Muscle of back (tissue), 11 donors: ENCODE data around the gene CHSY1. TPM values are rescaled to one million over a fixed set of nuclear protein-coding genes. Genes with fewer than 3 reads are reported as not detected.

Experiments used
- DNase-seq, 3 donors: peaks; one replicate each; pipeline versions ENCODE4 v3.0.0 to v3.0.0-alpha.2; 2013
- polyA plus RNA-seq, 10 donors: library from polyadenylated mRNA; unstranded; fragments of 120-200 nt; gene quantifications; one replicate each; pipeline ENCODE4 v1.2.1, GENCODE V29; 2013; ENCODE audit not compliant: insufficient read length in 10 of 10

CHSY1 gene
- polyA plus RNA-seq, 10 donors = 31.2 to 48.4 (median 37.8) TPM

GRCh38 chr15:101157721-101158120 lies 94.1 kb downstream of the CHSY1 start:
- DNase-seq = no peak

- DNase-seq = peak; percentile 60 to 83 (median 62)
Observed at GRCh38 chr15:101156509-101157159, 95.2 kb downstream of the CHSY1 start.

DNA sequence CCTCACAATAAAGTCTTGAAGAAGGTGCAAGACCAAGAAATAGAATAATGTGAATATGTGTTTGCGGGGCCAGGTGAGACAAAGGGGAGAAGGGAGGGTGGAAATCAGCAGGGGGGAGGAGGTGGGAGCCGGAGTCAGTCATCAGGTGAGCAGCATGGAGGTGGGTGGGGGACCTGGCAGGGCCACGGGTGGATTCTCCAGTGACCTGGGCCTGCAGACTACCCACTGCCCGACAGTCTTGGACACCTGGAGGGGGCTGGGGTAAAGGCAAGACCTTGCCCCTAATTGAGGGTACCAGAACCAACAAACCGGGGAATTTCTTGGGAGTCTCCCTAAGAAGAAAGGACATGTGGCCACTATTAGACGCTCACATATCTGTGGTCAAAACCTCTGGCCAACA lies 95.8 kb downstream of the CHSY1 start:
- DNase-seq = no peak

DNA sequence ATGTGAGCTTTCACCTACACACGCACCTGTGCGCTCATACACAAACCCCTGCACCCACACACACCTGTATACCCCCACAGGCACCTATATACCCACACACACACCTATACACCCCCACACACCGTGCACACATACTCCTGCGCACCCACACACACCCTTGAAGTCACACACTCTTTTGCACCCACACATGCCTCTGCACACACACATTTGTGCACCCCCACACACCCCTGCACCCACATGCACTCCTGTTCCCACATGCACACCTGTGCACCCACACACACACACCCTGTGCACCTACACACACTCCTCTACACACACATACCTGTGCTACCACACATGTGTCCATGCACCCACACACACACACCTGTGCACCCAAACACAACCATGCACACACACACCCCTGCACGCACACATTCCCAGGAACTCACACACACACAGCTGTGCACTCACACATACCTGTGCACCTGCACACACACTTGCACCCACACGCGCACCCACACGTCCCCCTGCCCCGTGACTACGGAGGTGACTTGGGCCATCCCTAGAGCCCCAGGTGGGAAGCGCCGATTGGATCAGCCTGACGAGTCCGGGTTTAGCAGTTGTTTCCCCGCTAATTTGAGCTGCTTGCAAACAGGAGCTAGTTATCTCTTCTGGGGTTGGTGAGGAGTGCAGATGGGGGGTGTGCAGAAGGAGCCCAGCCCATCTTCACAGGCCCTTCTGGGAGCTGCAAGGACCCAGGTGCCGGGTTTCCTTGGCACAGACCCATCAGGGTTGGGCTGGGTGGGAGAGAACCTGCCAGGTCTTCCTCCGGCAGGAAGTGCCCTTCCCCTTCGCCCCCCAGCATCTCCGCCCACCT lies 97.8 kb downstream of the CHSY1 start:
- DNase-seq = no peak

DNA sequence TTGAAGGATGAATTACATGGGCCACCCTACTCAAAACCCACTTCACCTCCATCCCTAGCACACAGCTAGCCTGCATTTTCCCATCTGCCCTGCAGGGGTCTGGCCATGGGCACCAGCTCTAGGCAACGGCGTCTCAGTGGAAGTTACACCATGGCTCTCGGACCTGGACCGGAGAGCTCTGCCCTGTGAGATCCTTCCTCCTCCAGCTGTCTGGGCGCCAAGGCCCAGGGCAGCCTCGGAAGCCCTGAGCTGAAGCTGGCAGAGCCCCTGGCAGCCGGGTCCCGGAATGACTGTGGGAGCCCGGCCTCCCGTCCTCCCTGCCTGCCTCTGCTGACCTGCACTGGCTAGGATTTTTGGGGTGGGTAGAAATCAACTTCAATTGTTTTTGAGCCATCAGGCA lies 98.9 kb downstream of the CHSY1 start:
- DNase-seq = no peak

GRCh38 chr15:101151288-101151687 lies 100.6 kb downstream of the CHSY1 start:
- DNase-seq = no peak

GRCh38 chr15:101150723-101151040 lies 101.2 kb downstream of the CHSY1 start:
- no peak for DNase-seq

- no peak for DNase-seq
Observed at GRCh38 chr15:101149864-101150722, 101.8 kb downstream of the CHSY1 start.

GRCh38 chr15:101148881-101149664 lies 102.8 kb downstream of the CHSY1 start:
- no peak for DNase-seq

- no peak for DNase-seq
Observed at GRCh38 chr15:101148166-101148880, 103.5 kb downstream of the CHSY1 start.

DNA sequence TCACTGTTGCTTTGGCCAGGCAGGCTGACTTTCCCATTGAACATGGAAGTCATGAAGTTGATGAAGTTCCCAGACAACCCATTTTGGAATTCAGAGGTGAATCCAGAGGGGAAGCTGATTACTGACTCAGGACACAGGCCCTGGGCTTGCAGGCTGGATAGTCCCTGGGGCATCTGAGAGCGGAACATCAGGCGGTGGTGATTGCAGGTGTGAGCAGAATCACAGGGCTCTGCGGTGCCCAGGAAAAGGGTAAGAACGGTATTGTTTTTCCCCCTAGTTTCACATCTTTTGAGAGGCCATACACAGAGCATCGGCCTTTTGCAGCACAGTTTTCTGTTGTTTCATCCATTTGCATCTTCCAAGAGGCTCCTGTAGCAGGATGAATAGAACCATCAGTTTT lies 104.7 kb downstream of the CHSY1 start:
- DNase-seq = no peak

DNA sequence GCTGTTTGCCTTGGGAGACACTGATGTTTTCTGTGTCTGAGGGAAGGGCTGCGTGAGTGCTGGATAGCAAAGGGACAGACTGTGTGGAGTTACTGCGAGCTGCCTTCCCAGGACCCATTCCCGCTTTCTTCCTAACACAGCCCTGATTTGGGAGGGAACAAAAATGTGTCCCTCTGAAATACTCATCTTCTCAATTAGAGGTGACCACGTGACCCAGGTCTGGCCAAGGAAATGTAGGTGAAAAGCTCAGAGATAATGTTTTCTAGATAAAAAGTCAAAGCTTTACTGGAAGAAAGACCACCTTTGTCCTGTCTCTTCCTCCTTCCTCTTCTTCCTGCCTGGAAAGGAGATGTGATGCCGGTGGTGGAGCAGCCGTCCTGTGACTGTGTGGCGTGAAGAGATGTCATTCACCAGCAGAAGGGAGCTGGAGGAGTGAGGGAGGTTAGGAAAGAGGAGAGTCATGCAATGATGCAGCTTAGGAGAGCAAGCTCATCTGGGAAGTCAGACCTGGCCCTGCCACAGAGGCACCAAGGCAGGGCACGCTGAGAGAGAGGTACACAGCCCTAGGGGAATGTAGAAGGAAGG lies 105.6 kb downstream of the CHSY1 start:
- DNase-seq = no peak

DNA sequence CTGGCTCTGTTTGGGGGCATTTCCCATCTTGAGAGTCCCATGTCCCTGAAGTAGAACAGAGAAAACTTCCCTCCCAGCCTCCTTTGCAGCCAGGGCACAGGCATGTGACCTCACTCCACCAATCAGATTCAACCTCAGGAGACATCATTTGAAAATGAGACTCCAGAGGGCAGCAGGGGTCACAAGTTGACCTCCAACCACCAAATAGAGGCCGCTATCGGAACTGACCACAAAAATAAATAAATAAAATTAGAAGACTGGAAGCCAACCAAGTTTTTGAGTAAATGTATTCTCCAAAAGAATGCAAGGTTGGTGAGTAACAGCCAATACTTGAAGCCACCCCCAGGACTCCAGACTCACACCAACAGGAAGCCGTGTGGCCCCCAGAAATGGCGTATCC lies 106.5 kb downstream of the CHSY1 start:
- DNase-seq = no peak

- no peak for DNase-seq
Observed at GRCh38 chr15:101143321-101143720, 108.5 kb downstream of the CHSY1 start.

- DNase-seq = no peak
Observed at GRCh38 chr15:101142711-101143110, 109.1 kb downstream of the CHSY1 start.

- no peak for DNase-seq
Observed at GRCh38 chr15:101141926-101142527, 109.8 kb downstream of the CHSY1 start.

GRCh38 chr15:101140697-101141065 lies 111.2 kb downstream of the CHSY1 start:
- no peak for DNase-seq

DNA sequence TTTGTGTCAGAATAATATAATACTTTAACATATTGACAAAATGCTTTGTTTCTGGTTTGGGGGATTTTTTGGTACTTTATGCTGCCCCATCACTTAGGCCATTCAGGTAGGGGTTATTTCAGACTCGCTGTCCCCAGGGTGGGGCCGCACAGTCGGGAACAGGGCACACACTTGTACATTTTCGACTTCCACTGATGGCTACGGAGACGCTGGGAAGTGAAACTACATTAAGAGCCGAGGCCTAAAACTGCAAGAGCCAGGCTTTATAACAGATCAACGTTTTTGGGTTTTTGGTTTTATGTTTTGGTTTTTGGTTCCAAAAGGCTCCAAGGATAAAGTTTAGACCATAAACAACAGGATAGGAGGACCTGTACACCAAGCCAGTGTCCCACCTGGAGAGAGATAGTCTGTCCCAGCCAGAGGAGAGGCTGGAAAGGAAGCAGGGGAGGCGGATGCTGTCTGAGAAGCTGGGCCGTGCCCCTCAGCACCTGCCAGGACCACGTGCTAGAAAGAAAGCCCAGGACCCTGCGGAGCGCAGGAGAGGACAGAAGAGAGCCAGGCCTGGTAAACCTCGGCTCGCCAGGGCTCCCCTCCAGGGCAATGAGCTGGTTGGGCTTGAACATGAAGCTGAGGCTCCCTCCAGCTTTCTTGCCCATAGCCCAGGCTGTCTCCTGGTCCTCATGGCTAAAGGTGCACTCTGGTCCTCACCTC lies 111.7 kb downstream of the CHSY1 start:
- no peak for DNase-seq
